ENCODE results near the gene CYP26A1. TPM values are rescaled to one million over a fixed set of nuclear protein-coding genes. Genes with fewer than 3 reads are reported as not detected.

The CYP26A1 gene
- total RNA-seq, 1 experiment from 2014 or later, result 0.17 TPM

DNA sequence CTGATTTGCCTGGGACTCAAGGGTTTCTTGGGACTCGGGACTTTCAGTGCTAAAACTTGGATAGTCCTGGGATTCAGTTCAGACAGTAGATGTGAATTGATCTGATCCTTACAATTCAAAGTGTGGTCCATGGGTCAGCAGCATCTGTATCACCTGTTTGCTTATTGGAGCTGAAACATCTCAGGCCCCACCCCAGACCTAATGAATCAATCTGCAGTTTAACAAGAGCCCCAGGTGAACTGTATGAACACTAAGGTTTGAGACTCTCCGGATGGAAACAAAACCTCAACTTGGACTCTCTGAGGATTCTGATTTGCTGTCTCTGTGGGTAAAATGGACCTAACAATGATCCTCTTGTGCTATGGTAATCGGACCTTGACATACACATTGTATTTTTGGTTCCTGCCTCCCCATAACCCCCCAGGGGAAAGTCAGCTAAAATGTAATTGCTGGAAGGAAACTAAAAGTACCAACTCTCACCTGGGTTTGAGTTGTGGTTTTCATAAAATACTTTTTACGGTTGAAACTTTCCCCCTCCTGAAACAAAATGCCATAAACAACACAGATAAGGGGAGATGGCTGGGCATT is 11.7 kb downstream of the CYP26A1 start (continued):
- TF ChIP-seq, protein P1, sequence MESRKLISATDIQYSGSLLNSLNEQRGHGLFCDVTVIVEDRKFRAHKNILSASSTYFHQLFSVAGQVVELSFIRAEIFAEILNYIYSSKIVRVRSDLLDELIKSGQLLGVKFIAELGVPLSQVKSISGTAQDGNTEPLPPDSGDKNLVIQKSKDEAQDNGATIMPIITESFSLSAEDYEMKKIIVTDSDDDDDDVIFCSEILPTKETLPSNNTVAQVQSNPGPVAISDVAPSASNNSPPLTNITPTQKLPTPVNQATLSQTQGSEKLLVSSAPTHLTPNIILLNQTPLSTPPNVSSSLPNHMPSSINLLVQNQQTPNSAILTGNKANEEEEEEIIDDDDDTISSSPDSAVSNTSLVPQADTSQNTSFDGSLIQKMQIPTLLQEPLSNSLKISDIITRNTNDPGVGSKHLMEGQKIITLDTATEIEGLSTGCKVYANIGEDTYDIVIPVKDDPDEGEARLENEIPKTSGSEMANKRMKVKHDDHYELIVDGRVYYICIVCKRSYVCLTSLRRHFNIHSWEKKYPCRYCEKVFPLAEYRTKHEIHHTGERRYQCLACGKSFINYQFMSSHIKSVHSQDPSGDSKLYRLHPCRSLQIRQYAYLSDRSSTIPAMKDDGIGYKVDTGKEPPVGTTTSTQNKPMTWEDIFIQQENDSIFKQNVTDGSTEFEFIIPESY (IDR thresholded peaks at IDR 0.05; ENCODE audit: extremely low read depth, insufficient replicate concordance, low read length), result no peak
- no peak for TF ChIP-seq EGR1 (IDR thresholded peaks at IDR 0.05; ENCODE audit: low read depth)

DNA sequence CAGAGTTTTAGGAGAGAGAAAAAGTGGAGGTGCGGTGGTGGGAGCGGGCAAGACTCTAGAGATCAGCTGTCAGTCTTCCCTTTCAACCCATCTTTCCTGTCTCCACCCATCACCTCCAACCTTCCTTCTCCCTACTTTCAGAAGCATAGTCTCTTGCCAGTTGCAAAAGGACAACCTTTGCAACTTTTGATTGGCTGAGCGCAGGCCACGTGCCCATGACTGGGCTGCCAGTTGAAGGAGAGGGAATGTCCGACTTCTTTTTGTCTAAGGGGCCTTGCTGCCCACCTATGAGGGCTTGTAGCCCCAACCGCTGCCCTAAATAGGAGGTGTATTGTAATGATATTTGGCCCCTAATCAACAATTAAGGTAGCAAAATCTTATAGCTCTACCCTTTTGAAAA is 12.6 kb downstream of the CYP26A1 start:
- no peaks in the 10 kb centered on the region for H3K9me3 ChIP-seq (ENCODE audit: control insufficient read depth in 1 of 2, insufficient read depth in 1 of 2, low read depth in 1 of 2, low read length in 2 of 2)
- no peak overlapping the region for H3K4me2 ChIP-seq (ENCODE audit: low read length)
- H3K4me3 ChIP-seq (replicated peaks in 1 of 2; ENCODE audit: low read depth in 1 of 2, low read length in 2 of 2), result no peak overlapping the region
- TF ChIP-seq CBX3 (IDR thresholded peaks at IDR 0.05; ENCODE audit: low read depth) (no peak), ZFX (IDR thresholded peaks at IDR 0.05) (no peak), SIN3A (IDR thresholded peaks at IDR 0.05; ENCODE audit: low read depth) (no peak), FOSL1 (IDR thresholded peaks at IDR 0.05; ENCODE audit: low read depth) (no peak), MAX (IDR thresholded peaks at IDR 0.05) (no peak), RAD21 (IDR thresholded peaks at IDR 0.05; ENCODE audit: low read depth) (no peak), EZH2phosphoT487 (IDR thresholded peaks at IDR 0.05; ENCODE audit: borderline replicate concordance) (no peak)
- TF ChIP-seq, protein P2, sequence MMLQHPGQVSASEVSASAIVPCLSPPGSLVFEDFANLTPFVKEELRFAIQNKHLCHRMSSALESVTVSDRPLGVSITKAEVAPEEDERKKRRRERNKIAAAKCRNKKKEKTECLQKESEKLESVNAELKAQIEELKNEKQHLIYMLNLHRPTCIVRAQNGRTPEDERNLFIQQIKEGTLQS (IDR thresholded peaks at IDR 0.05), result no peak
- TF ChIP-seq, protein P3, sequence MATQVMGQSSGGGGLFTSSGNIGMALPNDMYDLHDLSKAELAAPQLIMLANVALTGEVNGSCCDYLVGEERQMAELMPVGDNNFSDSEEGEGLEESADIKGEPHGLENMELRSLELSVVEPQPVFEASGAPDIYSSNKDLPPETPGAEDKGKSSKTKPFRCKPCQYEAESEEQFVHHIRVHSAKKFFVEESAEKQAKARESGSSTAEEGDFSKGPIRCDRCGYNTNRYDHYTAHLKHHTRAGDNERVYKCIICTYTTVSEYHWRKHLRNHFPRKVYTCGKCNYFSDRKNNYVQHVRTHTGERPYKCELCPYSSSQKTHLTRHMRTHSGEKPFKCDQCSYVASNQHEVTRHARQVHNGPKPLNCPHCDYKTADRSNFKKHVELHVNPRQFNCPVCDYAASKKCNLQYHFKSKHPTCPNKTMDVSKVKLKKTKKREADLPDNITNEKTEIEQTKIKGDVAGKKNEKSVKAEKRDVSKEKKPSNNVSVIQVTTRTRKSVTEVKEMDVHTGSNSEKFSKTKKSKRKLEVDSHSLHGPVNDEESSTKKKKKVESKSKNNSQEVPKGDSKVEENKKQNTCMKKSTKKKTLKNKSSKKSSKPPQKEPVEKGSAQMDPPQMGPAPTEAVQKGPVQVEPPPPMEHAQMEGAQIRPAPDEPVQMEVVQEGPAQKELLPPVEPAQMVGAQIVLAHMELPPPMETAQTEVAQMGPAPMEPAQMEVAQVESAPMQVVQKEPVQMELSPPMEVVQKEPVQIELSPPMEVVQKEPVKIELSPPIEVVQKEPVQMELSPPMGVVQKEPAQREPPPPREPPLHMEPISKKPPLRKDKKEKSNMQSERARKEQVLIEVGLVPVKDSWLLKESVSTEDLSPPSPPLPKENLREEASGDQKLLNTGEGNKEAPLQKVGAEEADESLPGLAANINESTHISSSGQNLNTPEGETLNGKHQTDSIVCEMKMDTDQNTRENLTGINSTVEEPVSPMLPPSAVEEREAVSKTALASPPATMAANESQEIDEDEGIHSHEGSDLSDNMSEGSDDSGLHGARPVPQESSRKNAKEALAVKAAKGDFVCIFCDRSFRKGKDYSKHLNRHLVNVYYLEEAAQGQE (IDR thresholded peaks at IDR 0.05; ENCODE audit: low read depth), result no peak
- no peaks in the 10 kb centered on the region for H3K9me2 ChIP-seq (ENCODE audit: insufficient read depth)
- ChIA-PET CTCF (no interaction called here), POLR2A (no interaction called here), RAD21 (ENCODE audit: low non-redundant PET in 1 of 2, low total read pairs in 2 of 2, uncharacterized antibody in 2 of 2, unreplicated experiment in 2 of 2) (no interaction called here)
- intact Hi-C loops (cut with micrococcal nuclease), result no loop called here
- ATAC-seq (no peak), DNase-seq (ENCODE audit: low read depth, low spot score) (no peak)
- no peaks in the 10 kb centered on the region for H4K20me1 ChIP-seq (ENCODE audit: insufficient read depth)
- no peaks in the 10 kb centered on the region for H3K79me2 ChIP-seq (ENCODE audit: insufficient read depth, low read length)
- H2AFZ ChIP-seq (ENCODE audit: low read depth, low read length, poor library complexity, severe bottlenecking), result no peak overlapping the region
- no peaks in the 10 kb centered on the region for H3K36me3 ChIP-seq (ENCODE audit: control insufficient read depth in 1 of 2, insufficient read depth in 2 of 2, low read length in 2 of 2)
- no peak overlapping the region for H3K27ac ChIP-seq (ENCODE audit: low read depth, low read length)
- H3K4me1 ChIP-seq (ENCODE audit: control insufficient read depth in 1 of 2, insufficient read depth in 2 of 2, low read length in 2 of 2), result no peaks in the 10 kb centered on the region
- H3K27me3 ChIP-seq (ENCODE audit: insufficient read depth, low read length), result no peaks in the 10 kb centered on the region
- no peak overlapping the region for H3K9ac ChIP-seq (ENCODE audit: low read length)
- no TSS peak for BruUV-seq (replicated peaks)
